Body of pancreas (tissue), 4 donors: ENCODE data around the gene HHATL.

ENCODE experiments used
- CTCF ChIP-seq, 7 experiments: fragments of 450-650 bp in 4 of 7; fragments of 200-600 bp in 3 of 7; sonication (generic) in 3 of 7; IDR thresholded peaks; one replicate each; pipeline ENCODE4 v1.5.1; 2016 to 2019; ENCODE audit warnings: antibody characterized with exemption in 7 of 7
- POLR2A ChIP-seq, 3 donors: fragments of 450-650 bp; IDR thresholded peaks; one replicate each; pipeline ENCODE4 v1.6.1; 2016; ENCODE audit warnings: antibody characterized with exemption in 3 of 3, mild to moderate bottlenecking in 2 of 3

- no peak for TF ChIP-seq CTCF (IDR thresholded peaks at IDR 0.05)
- no peak for TF ChIP-seq POLR2A (IDR thresholded peaks at IDR 0.05)
These were observed 45.0 kb upstream of the HHATL start for GRCh38 chr3:42747581-42747980.
